Tibial nerve (tissue), 4 donors: Measurements from ENCODE around the gene STAT1. TPM values are rescaled to one million over a fixed set of nuclear protein-coding genes. Genes with fewer than 3 reads are reported as not detected.

Source experiments
- DNase-seq, 2 donors: peaks; one replicate each; pipeline ENCODE4 v3.0.0-alpha.2; 2019; ENCODE audit warnings: low spot score in 2 of 2
- H3K27ac ChIP-seq, 4 donors: fragments of 200-600 bp; sonication (generic) in 3 of 4; one replicate each; pipeline ENCODE4 v1.5.1; 2017 to 2019; ENCODE audit warnings: mild to moderate bottlenecking in 1 of 4
- H3K27me3 ChIP-seq, 2 donors: fragments of 200-600 bp; sonication (generic) in 1 of 2; one replicate each; pipeline versions ENCODE4 v1.5.1 to v1.6.0; 2017 to 2019
- H3K36me3 ChIP-seq, 3 donors: fragments of 200-600 bp; sonication (generic); one replicate each; pipeline ENCODE4 v1.5.1; 2018 to 2019
- H3K4me1 ChIP-seq, 4 donors: fragments of 200-600 bp; sonication (generic) in 3 of 4; one replicate each; pipeline ENCODE4 v1.5.1; 2017 to 2019
- H3K4me3 ChIP-seq, 4 donors: fragments of 200-600 bp; sonication (generic) in 3 of 4; one replicate each; pipeline ENCODE4 v1.5.1; 2017 to 2019; ENCODE audit warnings: mild to moderate bottlenecking in 1 of 4, moderate library complexity in 1 of 4
- H3K9me3 ChIP-seq, 4 donors: fragments of 200-600 bp; sonication (generic) in 3 of 4; one replicate each; pipeline ENCODE4 v1.5.1; 2017 to 2019
- CTCF ChIP-seq, 5 experiments: fragments of 200-600 bp in 3 of 5; fragments of 450-650 bp in 2 of 5; sonication (generic) in 3 of 5; IDR thresholded peaks; one replicate each; pipeline ENCODE4 v1.5.1; 2016 to 2019; ENCODE audit warnings: antibody characterized with exemption in 5 of 5, mild to moderate bottlenecking in 3 of 5, moderate library complexity in 2 of 5
- EP300 ChIP-seq, 2 donors: sonication (generic); formaldehyde crosslinking; IDR thresholded peaks; one replicate each; pipeline ENCODE4 v1.6.1; 2017; ENCODE audit warnings: antibody characterized with exemption in 2 of 2, mild to moderate bottlenecking in 1 of 2
- POLR2A ChIP-seq, 2 donors: fragments of 450-650 bp; IDR thresholded peaks; one replicate each; pipeline ENCODE4 v1.6.1; 2017; ENCODE audit warnings: antibody characterized with exemption in 2 of 2, mild to moderate bottlenecking in 2 of 2, moderate library complexity in 2 of 2
- WGBS, 2 donors: methylation state at CpG; one replicate each; pipeline ENCODE4 v1.1.5; 2018; 5-methylcytosine and 5-hydroxymethylcytosine counted together
- total RNA-seq, 4 donors: library from RNA; depleted of rRNA; stranded (reverse); fragments of >200 nt; gene quantifications; one replicate each; pipeline ENCODE4 v1.1.0, GENCODE V29; 2016

STAT1 gene
- total RNA-seq, 4 donors from 2014 or later, result 40.2 to 73.9 (median 65.6) TPM

GRCh38 chr2:190981333-190981732, 32.6 kb downstream of the STAT1 start:
- no peak overlapping the region for H3K27ac ChIP-seq
- DNase-seq, result no peak
- no peak overlapping the region for H3K4me3 ChIP-seq
- peaks cover 4 to 99% (median 9%) of the 10 kb centered on the region in 3 donors for H3K36me3 ChIP-seq
- WGBS, 2 donors, result 85 to 93% methylated on average over 6 of the region's 6 CpGs
- TF ChIP-seq CTCF (IDR thresholded peaks at IDR 0.05) (no peak), POLR2A (IDR thresholded peaks at IDR 0.05) (no peak), EP300 (IDR thresholded peaks at IDR 0.05) (no peak)
- H3K9me3 ChIP-seq, result no peaks in the 10 kb centered on the region
- H3K4me1 ChIP-seq, result peaks cover 0 to 13% (median 0%) of the 10 kb centered on the region in 4 donors
- H3K27me3 ChIP-seq, result no peaks in the 10 kb centered on the region

GRCh38 chr2:190980630-190981209, 33.3 kb downstream of the STAT1 start:
- 76% methylated on average over 10 of the region's 10 CpGs for WGBS, 2 donors
- TF ChIP-seq POLR2A (IDR thresholded peaks at IDR 0.05) (no peak), EP300 (IDR thresholded peaks at IDR 0.05) (no peak), CTCF (IDR thresholded peaks at IDR 0.05) (no peak)
- peaks cover 4 to 99% (median 10%) of the 10 kb centered on the region in 3 donors for H3K36me3 ChIP-seq
- H3K4me3 ChIP-seq, result no peak overlapping the region
- no peaks in the 10 kb centered on the region for H3K9me3 ChIP-seq
- H3K27ac ChIP-seq, result peak overlapping the region in 2 of 4 donors; percentile 18 to 42
- peaks cover 0 to 13% (median 0%) of the 10 kb centered on the region in 4 donors for H3K4me1 ChIP-seq
- no peak for DNase-seq
- H3K27me3 ChIP-seq, result no peaks in the 10 kb centered on the region

GRCh38 chr2:190979906-190980629, 33.9 kb downstream of the STAT1 start:
- Histone ChIP-seq H3K27me3 (no peaks in the 10 kb centered on the region), H3K9me3 (no peaks in the 10 kb centered on the region), H3K4me3 (no peak overlapping the region), H3K27ac (peak overlapping the region in 3 of 4 donors; percentile 18 to 42 (median 35)), H3K36me3 (peaks cover 4 to 99% (median 14%) of the 10 kb centered on the region in 3 donors), H3K4me1 (peaks cover 0 to 13% (median 0%) of the 10 kb centered on the region in 4 donors)
- DNase-seq, result peak in 1 of 2 donors; percentile 29
- 42 to 64% methylated on average over 11 to 13 of the region's 14 CpGs for WGBS, 2 donors
- TF ChIP-seq EP300 (IDR thresholded peaks at IDR 0.05) (peak in 1 of 2 donors; percentile 31), CTCF (IDR thresholded peaks at IDR 0.05) (no peak), POLR2A (IDR thresholded peaks at IDR 0.05) (no peak)

GRCh38 chr2:190978389-190979053, 35.5 kb downstream of the STAT1 start:
- Histone ChIP-seq H3K27ac (no peak overlapping the region), H3K27me3 (no peaks in the 10 kb centered on the region), H3K4me1 (peaks cover 0 to 20% (median 0%) of the 10 kb centered on the region in 4 donors), H3K36me3 (peaks cover 0 to 100% (median 25%) of the 10 kb centered on the region in 3 donors), H3K4me3 (no peak overlapping the region), H3K9me3 (no peaks in the 10 kb centered on the region)
- WGBS, 2 donors, result 92 to 94% methylated on average over 17 of the region's 17 CpGs
- DNase-seq, result no peak
- no peak for TF ChIP-seq CTCF (IDR thresholded peaks at IDR 0.05)
- TF ChIP-seq EP300 (IDR thresholded peaks at IDR 0.05), result no peak
- no peak for TF ChIP-seq POLR2A (IDR thresholded peaks at IDR 0.05)
